ENCODE data around the gene MUSK.

DNA sequence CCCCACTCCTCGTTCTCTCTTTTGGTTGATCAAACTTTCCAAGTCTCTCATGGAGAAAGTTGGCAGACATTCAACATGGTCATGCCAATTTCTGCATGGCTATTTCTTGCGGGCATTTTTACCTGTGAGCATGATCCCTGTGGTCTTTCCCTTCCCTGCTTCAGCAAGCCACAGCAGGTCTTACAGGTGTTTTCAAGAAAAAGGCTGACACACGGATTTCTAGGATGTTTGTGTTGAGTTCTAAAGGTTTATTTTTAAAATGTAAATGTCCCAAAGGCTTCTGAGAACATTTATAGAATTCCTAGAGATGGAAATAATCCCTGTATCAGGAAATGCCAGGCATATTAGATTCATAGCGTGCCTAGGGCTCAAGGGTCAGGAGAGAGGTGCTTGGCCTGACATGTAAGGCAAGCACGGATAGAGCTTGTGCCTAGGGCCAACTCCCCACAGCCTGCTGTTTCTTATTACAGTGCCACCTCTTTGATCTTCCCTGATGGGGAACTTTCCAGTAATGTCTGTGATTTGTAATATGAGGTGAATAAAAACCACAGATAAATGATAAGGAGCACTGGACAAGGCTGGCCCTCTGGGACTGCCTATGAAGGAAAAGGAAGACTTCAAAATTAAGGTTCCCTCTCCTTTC is 79.8 kb downstream of the MUSK start:
- no peak for TF ChIP-seq POLR2A (IDR thresholded peaks at IDR 0.05; ENCODE audit: low read depth, low read length)
- TF ChIP-seq, protein P1, sequence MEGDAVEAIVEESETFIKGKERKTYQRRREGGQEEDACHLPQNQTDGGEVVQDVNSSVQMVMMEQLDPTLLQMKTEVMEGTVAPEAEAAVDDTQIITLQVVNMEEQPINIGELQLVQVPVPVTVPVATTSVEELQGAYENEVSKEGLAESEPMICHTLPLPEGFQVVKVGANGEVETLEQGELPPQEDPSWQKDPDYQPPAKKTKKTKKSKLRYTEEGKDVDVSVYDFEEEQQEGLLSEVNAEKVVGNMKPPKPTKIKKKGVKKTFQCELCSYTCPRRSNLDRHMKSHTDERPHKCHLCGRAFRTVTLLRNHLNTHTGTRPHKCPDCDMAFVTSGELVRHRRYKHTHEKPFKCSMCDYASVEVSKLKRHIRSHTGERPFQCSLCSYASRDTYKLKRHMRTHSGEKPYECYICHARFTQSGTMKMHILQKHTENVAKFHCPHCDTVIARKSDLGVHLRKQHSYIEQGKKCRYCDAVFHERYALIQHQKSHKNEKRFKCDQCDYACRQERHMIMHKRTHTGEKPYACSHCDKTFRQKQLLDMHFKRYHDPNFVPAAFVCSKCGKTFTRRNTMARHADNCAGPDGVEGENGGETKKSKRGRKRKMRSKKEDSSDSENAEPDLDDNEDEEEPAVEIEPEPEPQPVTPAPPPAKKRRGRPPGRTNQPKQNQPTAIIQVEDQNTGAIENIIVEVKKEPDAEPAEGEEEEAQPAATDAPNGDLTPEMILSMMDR (conservative IDR thresholded peaks at IDR 0.05; ENCODE audit: low read depth, low read length), result no peak
- TF ChIP-seq MXI1 (IDR thresholded peaks at IDR 0.05; ENCODE audit: borderline replicate concordance, low read depth, low read length), result no peak
- TF ChIP-seq SMC3 (IDR thresholded peaks at IDR 0.05; ENCODE audit: low read depth, low read length), result no peak

All from IMR-90 (cell line).